ENCODE measurements around the gene SGCA.

GRCh38 chr17:50212121-50212843 lies 46.5 kb downstream of the SGCA start:
- TF ChIP-seq CTCF (IDR thresholded peaks at IDR 0.05) (no peak), EP300 (IDR thresholded peaks at IDR 0.05) (no peak)

Measured in tibial nerve (tissue), 4 donors.